ENCODE results near the gene EGLN2.
A peak's percentile ranks its signal among the peaks of the same experiment; 100 is the strongest.
"Not testable (repeated sequence)": the region's sequence is repeated elsewhere in the genome, so short reads cannot be mapped to it uniquely, and the experiment has no call there.

Gene EGLN2

GRCh38 chr19:40776364-40776763 lies 22.6 kb upstream of the EGLN2 start:
- DNase-seq (ENCODE audit: low read depth in 4 of 4, low spot score in 1 of 4), result no peak

DNA sequence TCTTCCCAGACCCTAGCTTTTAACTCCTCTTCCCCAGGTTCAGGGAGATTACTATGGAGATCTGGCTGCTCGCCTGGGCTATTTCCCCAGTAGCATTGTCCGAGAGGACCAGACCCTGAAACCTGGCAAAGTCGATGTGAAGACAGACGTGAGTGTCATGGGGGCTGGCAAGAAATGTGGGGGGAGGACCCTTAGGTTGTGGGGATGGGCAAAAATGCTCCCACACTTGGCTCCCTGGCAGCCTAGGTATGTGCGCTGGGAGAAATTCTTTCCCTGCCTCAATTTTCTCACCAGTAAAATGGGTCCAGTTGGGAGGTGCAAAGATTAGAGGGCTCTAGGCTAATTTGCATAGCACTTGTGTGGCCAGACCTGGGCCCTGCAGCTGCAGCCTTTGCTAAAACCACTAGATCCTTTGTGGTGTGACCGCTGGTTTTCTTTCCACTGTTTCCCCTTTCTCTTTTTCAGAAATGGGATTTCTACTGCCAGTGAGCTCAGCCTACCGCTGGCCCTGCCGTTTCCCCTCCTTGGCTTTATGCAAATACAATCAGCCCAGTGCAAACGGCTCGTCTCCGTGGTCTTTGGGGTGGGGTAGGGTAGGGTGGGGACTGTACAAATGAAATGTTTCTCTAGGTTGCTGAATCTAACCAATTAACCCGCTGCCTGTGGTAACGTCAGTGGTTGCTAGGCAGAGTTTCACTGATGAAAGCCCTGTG lies 21.9 kb upstream of the EGLN2 start:
- peak; percentile 67 to 81 (median 70) for DNase-seq (ENCODE audit: low read depth in 4 of 4, low spot score in 1 of 4)

GRCh38 chr19:40777645-40777936 lies 21.4 kb upstream of the EGLN2 start:
- no peak for DNase-seq (ENCODE audit: low read depth in 4 of 4, low spot score in 1 of 4)

GRCh38 chr19:40777937-40778705 lies 20.9 kb upstream of the EGLN2 start, which contains the start of gene RAB4B:
TSS of gene RAB4B (plus strand) at chr19:40778247. CDS start at chr19:40778376, 129 bp downstream.
- DNase-seq (ENCODE audit: low read depth in 4 of 4, low spot score in 1 of 4), result peak; percentile 98 to 100 (median 98)

DNA sequence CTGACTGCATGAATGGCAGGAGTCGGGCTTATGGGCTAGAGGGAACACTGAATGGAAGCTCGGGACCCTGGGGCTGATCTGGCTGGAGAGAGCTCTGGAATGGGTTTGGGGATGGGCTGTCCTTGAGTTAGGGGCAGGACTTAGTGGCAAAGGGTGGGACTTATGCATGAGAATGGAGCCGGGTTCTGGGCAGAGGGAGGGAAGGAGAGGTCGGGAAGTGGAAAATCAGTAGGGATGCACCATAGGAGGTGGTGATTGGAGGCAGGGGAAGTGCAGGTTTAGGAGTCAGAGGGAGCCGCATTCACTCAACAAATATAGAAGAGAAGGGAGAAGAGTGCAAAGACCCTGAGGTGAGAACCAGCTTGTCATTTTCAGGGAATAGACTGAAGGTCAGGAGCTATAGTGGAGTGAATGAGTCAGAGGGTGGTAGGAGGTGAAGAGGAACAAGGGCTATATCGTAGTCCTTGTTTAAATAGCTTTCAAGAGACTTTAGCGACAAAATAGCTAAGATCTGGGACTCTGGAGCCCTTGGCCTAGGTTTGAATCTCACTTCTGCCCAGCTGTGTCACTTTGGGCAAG lies 20.2 kb upstream of the EGLN2 start:
- no peak for DNase-seq (ENCODE audit: low read depth in 4 of 4, low spot score in 1 of 4)

GRCh38 chr19:40780582-40780981 lies 18.4 kb upstream of the EGLN2 start:
- no peak for DNase-seq (ENCODE audit: low read depth in 4 of 4, low spot score in 1 of 4)

- no peak for DNase-seq (ENCODE audit: low read depth in 4 of 4, low spot score in 1 of 4)
Measured at GRCh38 chr19:40781140-40781539, 17.9 kb upstream of the EGLN2 start.

DNA sequence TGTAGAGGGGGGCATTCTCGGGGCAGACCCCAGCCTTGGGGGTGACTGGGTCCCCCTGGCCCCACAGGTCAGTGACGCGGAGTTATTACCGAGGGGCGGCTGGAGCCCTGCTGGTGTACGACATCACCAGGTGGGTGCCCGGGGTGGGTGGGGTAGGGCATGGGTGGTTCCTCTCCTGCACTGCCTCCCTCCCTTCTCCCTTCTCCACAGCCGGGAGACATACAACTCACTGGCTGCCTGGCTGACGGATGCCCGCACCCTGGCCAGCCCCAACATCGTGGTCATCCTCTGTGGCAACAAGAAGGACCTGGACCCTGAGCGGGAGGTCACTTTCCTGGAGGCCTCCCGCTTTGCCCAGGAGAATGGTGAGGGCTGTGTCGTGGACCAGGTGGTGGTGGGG lies 15.3 kb upstream of the EGLN2 start:
- DNase-seq (ENCODE audit: low read depth in 4 of 4, low spot score in 1 of 4), result no peak

GRCh38 chr19:40784146-40784545 lies 14.8 kb upstream of the EGLN2 start:
- DNase-seq (ENCODE audit: low read depth in 4 of 4, low spot score in 1 of 4), result not testable (repeated sequence)

GRCh38 chr19:40785526-40785925 lies 13.5 kb upstream of the EGLN2 start:
- DNase-seq (ENCODE audit: low read depth in 4 of 4, low spot score in 1 of 4), result no peak

GRCh38 chr19:40786060-40787037 lies 12.6 kb upstream of the EGLN2 start:
- DNase-seq (ENCODE audit: low read depth in 4 of 4, low spot score in 1 of 4), result no peak

DNA sequence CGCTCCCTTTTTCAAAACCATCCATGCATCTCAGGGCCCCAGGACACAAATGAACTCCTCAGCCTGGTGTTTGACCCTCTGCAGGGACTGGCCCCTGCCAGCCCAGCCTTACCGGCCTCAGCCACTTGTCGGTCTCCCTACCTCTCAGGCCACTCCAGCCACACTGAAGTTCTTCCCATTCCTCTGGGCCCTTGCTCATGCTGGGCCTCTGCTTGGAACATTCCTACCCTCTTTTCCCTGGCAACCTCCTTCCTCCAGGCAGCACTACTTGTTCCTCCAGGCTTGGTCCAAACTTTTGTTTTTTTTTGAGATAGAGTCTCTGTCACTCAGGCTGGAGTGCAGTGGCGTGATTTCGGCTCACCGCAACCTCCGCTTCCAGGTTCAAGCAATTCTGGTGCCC lies 7.6 kb upstream of the EGLN2 start:
- no peak for DNase-seq (ENCODE audit: low read depth in 4 of 4, low spot score in 1 of 4)

- DNase-seq (ENCODE audit: low read depth in 4 of 4, low spot score in 1 of 4), result no peak
Measured at GRCh38 chr19:40791996-40792395, 7.0 kb upstream of the EGLN2 start.

GRCh38 chr19:40797166-40797962 lies 1.6 kb upstream of the EGLN2 start:
- DNase-seq (ENCODE audit: low read depth in 4 of 4, low spot score in 1 of 4), result no peak

DNA sequence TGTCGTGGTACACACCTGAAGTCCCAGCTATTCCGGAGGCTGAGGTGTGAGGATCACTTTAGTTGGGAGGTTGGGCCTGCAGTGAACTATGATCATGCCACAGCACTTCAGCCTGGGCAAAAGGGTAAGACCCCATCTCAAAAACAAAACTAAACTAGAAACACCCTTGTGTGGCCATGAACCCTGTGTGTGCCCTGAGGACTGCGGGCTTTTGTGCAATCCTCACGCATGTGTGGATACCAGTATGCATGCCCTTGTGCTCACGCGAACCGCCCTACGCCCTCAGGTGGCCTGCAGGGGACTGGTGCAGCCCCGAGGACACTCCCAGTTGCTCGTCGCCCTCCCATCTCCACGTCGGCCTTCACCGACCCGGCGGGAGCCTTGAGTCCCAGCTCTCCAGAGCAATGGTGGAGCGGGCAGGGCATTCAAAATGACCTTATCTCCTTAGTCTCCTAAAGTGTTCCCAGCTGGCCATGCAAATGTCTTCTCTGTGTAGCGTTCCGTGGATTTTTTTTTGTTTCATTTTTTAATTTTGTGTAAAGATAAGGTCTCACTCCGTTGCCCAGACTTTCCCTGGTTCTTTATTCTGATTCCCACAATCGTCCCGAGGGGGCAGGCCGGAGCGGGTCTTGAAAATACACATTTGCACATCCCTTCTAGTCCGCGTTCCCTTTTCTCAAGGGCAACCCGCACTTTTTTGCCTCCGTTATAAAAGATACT lies 868 bp upstream of the EGLN2 start:
- DNase-seq (ENCODE audit: low read depth in 4 of 4, low spot score in 1 of 4), result peak in 1 of 4 experiments; percentile 52

DNA sequence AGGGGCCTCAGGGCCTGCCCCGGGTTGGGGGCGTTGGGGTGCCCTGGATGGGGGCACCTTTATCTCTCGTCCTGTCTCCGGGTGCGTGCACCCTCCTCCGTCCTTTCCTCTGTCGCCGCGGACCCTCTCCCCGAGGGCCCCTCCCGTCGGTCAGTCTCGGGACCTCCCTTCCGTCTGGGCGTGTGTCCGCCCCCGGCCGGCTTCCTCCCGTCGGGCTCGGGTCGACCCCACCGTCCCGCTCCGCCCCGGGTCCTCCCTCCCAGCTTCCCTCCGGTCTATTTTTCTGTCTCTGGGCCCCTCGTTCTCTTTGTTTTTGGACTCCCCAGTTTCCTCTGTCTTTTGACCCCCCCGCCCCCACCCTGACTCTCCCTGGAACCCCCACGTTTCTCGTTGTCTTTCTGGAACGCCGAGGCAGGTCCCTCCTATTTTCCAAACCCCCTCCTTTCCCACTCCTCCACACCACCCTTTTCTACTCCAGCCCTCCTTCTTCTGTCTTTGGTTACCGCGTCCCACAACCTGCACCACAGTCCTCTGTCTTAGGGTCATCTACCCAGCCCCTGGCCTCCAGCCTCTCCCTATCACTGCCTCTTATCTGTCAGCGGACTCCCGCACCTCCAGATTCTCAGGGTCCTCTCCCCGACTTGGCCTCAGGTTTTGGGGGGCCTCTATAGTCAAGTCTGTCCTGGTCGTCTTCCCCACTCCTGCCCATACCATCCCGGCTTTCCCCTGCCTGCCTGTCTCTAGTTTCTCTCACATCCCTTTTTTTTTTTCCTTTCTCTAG lies 757 bp downstream of the EGLN2 start:
- DNase-seq (ENCODE audit: low read depth in 4 of 4, low spot score in 1 of 4), result no peak

- DNase-seq (ENCODE audit: low read depth in 4 of 4, low spot score in 1 of 4), result no peak
Measured at GRCh38 chr19:40800339-40800996, 1.5 kb downstream of the EGLN2 start.

- no peak for DNase-seq (ENCODE audit: low read depth in 4 of 4, low spot score in 1 of 4)
Measured at GRCh38 chr19:40800997-40801377, 2.0 kb downstream of the EGLN2 start.

All from stimulated activated CD4-positive, alpha-beta T cell treated with anti-CD3 and anti-CD28 coated beads, Interleukin-1b, Interleukin-23, amount 100 ng/mL, for 24 hours (primary cell).